WTC11 (cell line): ENCODE data around the gene SCRG1. TPM values are rescaled to one million over a fixed set of nuclear protein-coding genes. Genes with fewer than 3 reads are reported as not detected.

ENCODE experiments used
- ATAC-seq: fragments of 200-7000 bp; cut with Tn5 transposase; 2 replicates; pipeline ENCODE4 v1.10.0; 2021; ENCODE audit warnings: mild to moderate bottlenecking, moderate library complexity
- CTCF ChIA-PET: fragments of 300-600 bp; sonication (Branson Sonifier 250); formaldehyde crosslinking; loops from one replicate; lab custom pipeline; 2021; ENCODE audit warnings: antibody characterized with exemption; lab: Charles Lee
- POLR2A ChIA-PET: fragments of 350-600 bp; sonication (Branson Sonifier 250); formaldehyde crosslinking; loops from one replicate; lab custom pipeline; 2021; ENCODE audit warnings: antibody characterized with exemption; lab: Charles Lee
- DNase-seq: peaks from one replicate; pipeline ENCODE4 v3.0.0; 2021; ENCODE audit warnings: low spot score
- H3K27ac Mint-ChIP-seq: 2 replicates; pipeline ENCODE4 v1.8.0; 2021; ENCODE audit warnings: mixed read lengths
- H3K27me3 Mint-ChIP-seq: 2 replicates; pipeline ENCODE4 v1.8.0; 2021; ENCODE audit warnings: low read depth, mild to moderate bottlenecking, moderate library complexity, mixed read lengths
- H3K36me3 Mint-ChIP-seq: 2 replicates; pipeline ENCODE4 v1.8.0; 2021; ENCODE audit warnings: mixed read lengths
- H3K4me1 Mint-ChIP-seq: 2 replicates; pipeline ENCODE4 v1.8.0; 2022; ENCODE audit warnings: mixed read lengths
- H3K4me3 Mint-ChIP-seq: 2 replicates; pipeline ENCODE4 v1.8.0; 2021; ENCODE audit warnings: mild to moderate bottlenecking, moderate library complexity, mixed read lengths
- H3K9me3 Mint-ChIP-seq: 2 replicates; pipeline ENCODE4 v1.8.0; 2021; ENCODE audit warnings: mixed read lengths
- ATF2 ChIP-seq: sonication (generic); formaldehyde crosslinking; IDR thresholded peaks from 2 replicates; pipeline ENCODE4 v1.8.1; 2022; ENCODE audit warnings: low read depth, missing genetic modification reagents, borderline replicate concordance
- ATF6 ChIP-seq: sonication (generic); formaldehyde crosslinking; IDR thresholded peaks from 2 replicates; pipeline ENCODE4 v1.8.1; 2023; ENCODE audit warnings: mild to moderate bottlenecking, missing genetic modification reagents
- CDX4 ChIP-seq: fragments of 250-450 bp; sonication (Bioruptor Pico); IDR thresholded peaks from 2 replicates; pipeline ENCODE4 v1.9.0; 2021; ENCODE audit warnings: moderate library complexity, mild to moderate bottlenecking, inconsistent platforms, borderline replicate concordance
- FOXK1 ChIP-seq: sonication (generic); formaldehyde crosslinking; IDR thresholded peaks from 2 replicates; pipeline ENCODE4 v1.8.0; 2022; ENCODE audit warnings: mild to moderate bottlenecking, moderate library complexity, missing genetic modification reagents
- HMGXB4 ChIP-seq: sonication (generic); formaldehyde crosslinking; IDR thresholded peaks from 2 replicates; pipeline ENCODE4 v1.8.1; 2023; ENCODE audit warnings: mild to moderate bottlenecking, moderate library complexity, missing genetic modification reagents
- MAX ChIP-seq: sonication (generic); formaldehyde crosslinking; IDR thresholded peaks from 2 replicates; pipeline ENCODE4 v1.8.0; 2022; ENCODE audit warnings: mild to moderate bottlenecking, missing genetic modification reagents
- MXD4 ChIP-seq: fragments of 250-450 bp; sonication (Bioruptor Pico); IDR thresholded peaks from 2 replicates; pipeline ENCODE4 v1.8.0; 2021; ENCODE audit warnings: mild to moderate bottlenecking, moderate library complexity, borderline replicate concordance
- MYBL2 ChIP-seq: sonication (generic); formaldehyde crosslinking; IDR thresholded peaks from 2 replicates; pipeline ENCODE4 v1.8.1; 2023; ENCODE audit warnings: mild to moderate bottlenecking, moderate library complexity, missing genetic modification reagents
- NR3C1 ChIP-seq: sonication (generic); formaldehyde crosslinking; conservative IDR thresholded peaks from 2 replicates; pipeline ENCODE4 v1.8.1; 2023; ENCODE audit warnings: low read depth, mild to moderate bottlenecking, missing genetic modification reagents
- OVOL2 ChIP-seq: fragments of 250-450 bp; sonication (Bioruptor Pico); IDR thresholded peaks from 2 replicates; pipeline ENCODE4 v1.9.0; 2021; ENCODE audit warnings: mild to moderate bottlenecking, borderline replicate concordance
- PREB ChIP-seq: sonication (generic); formaldehyde crosslinking; IDR thresholded peaks from 2 replicates; pipeline ENCODE4 v1.8.1; 2022; ENCODE audit warnings: mild to moderate bottlenecking, missing genetic modification reagents, moderate library complexity, borderline replicate concordance
- SP1 ChIP-seq: sonication (generic); formaldehyde crosslinking; conservative IDR thresholded peaks from 2 replicates; pipeline ENCODE4 v1.8.1; 2022; ENCODE audit warnings: missing genetic modification reagents
- USF2 ChIP-seq: sonication (generic); formaldehyde crosslinking; IDR thresholded peaks from 2 replicates; pipeline ENCODE4 v1.8.1; 2023; ENCODE audit warnings: mild to moderate bottlenecking, missing genetic modification reagents, moderate library complexity
- ZNF121 ChIP-seq: sonication (generic); formaldehyde crosslinking; IDR thresholded peaks from 2 replicates; pipeline ENCODE4 v1.8.0; 2023; ENCODE audit warnings: missing genetic modification reagents
- ZNF396 ChIP-seq: fragments of 250-450 bp; sonication (Bioruptor Pico); IDR thresholded peaks from 2 replicates; pipeline ENCODE4 v1.8.0; 2021; ENCODE audit warnings: mild to moderate bottlenecking, moderate library complexity, borderline replicate concordance
- ZNF423 ChIP-seq: fragments of 250-450 bp; sonication (Bioruptor Pico); IDR thresholded peaks from 2 replicates; pipeline ENCODE4 v2.1.2; 2022; ENCODE audit warnings: mild to moderate bottlenecking, moderate library complexity
- ZNF512 ChIP-seq: sonication (generic); formaldehyde crosslinking; IDR thresholded peaks from 2 replicates; pipeline ENCODE4 v1.8.1; 2022; ENCODE audit warnings: missing genetic modification reagents, borderline replicate concordance
- ZSCAN18 ChIP-seq: fragments of 250-450 bp; sonication (Bioruptor Pico); IDR thresholded peaks from 2 replicates; pipeline ENCODE4 v2.1.2; 2022; ENCODE audit warnings: mild to moderate bottlenecking, moderate library complexity
- total RNA-seq: library from RNA; stranded (reverse); gene quantifications from 3 replicates; pipeline ENCODE4 v1.2.3, GENCODE V29; 2021

SCRG1 gene
- total RNA-seq, 1 experiment from 2014 or later: not detected

- ATAC-seq: no peak
Observed at GRCh38 chr4:173417833-173418232, 18.9 kb upstream of the SCRG1 start.

More at GRCh38 chr4:173417833-173418232, 18.9 kb upstream of the SCRG1 start:
- CTCF ChIA-PET: interaction anchor here (0.6 to 4.6 kb wide), 6 partner anchors 40 to 751 kb away, joined by 3 to 28 read pairs (median 4); partner anchors contain the start of gene SAP30
- DNase-seq: no peak
- TF ChIP-seq OVOL2 (CRISPR knock-in tag) (no peak), MXD4 (no peak), PREB (CRISPR knock-in tag) (no peak), ZNF396 (no peak), SP1 (no peak), CDX4 (no peak), ZNF121 (CRISPR knock-in tag) (no peak), ATF2 (CRISPR knock-in tag) (no peak), NR3C1 (CRISPR knock-in tag) (no peak), ZNF423 (CRISPR knock-in tag) (no peak), ATF6 (no peak), ZNF512 (no peak), MYBL2 (no peak), ZSCAN18 (CRISPR knock-in tag) (no peak), MAX (no peak), HMGXB4 (CRISPR knock-in tag) (no peak), USF2 (CRISPR knock-in tag) (no peak), FOXK1 (CRISPR knock-in tag) (no peak)
- no peaks in the 10 kb centered on the region for H3K36me3 Mint-ChIP-seq
- no peak overlapping the region for H3K27ac Mint-ChIP-seq
- H3K4me1 Mint-ChIP-seq: no peaks in the 10 kb centered on the region
- no peak overlapping the region for H3K4me3 Mint-ChIP-seq
- POLR2A ChIA-PET: no interaction called here
- H3K27me3 Mint-ChIP-seq: no peaks in the 10 kb centered on the region
- no peaks in the 10 kb centered on the region for H3K9me3 Mint-ChIP-seq
